HCT116 (cell line): ENCODE data around the gene BIN2. TPM values are rescaled to one million over a fixed set of nuclear protein-coding genes. Genes with fewer than 3 reads are reported as not detected.

Experiments
- ATAC-seq: fragments of 200-7000 bp; cut with Tn5 transposase; 2 replicates; pipeline ENCODE4 v1.9.1; 2020; ENCODE audit warnings: mild to moderate bottlenecking, moderate library complexity
- BruUV-seq: library from RNA; stranded (reverse); fragments of 400-500 nt; replicated peaks from 2 replicates; lab custom pipeline; 2021; lab: Mats Ljungman, UMichigan
- CTCF ChIA-PET: fragments of 300-600 bp; sonication (Branson Sonifier 250); formaldehyde crosslinking; loops from one replicate; lab custom pipeline; 2021; ENCODE audit warnings: antibody characterized with exemption; lab: Charles Lee
- POLR2A ChIA-PET: fragments of 300-600, 350-600 bp; sonication (Branson Sonifier 250); formaldehyde crosslinking; loops from one replicate; lab custom pipeline; 2021; ENCODE audit warnings: antibody characterized with exemption; lab: Charles Lee
- RAD21 ChIA-PET, 2 experiments: fragments of 300-600 bp; sonication (Branson Sonifier 250); formaldehyde crosslinking; loops; one replicate each; lab custom pipeline; 2023; ENCODE audit warnings: low total read pairs in 2 of 2; ENCODE audit not compliant: uncharacterized antibody in 2 of 2, unreplicated experiment in 2 of 2, low non-redundant PET in 1 of 2; lab: Charles Lee
- DNase-seq: peaks from one replicate; pipeline ENCODE4 v3.0.0-alpha.2; 2010; ENCODE audit warnings: low read depth, low spot score
- H2AFZ ChIP-seq: fragments of 200-600 bp; shearing (Covaris generic), sonication (generic); 2 replicates; pipeline ENCODE4 v1.6.1; 2017; ENCODE audit warnings: low read depth, mixed run types, mixed read lengths, antibody characterized with exemption, low read length; ENCODE audit not compliant: poor library complexity, severe bottlenecking
- H3K27ac ChIP-seq: 2 replicates; pipeline ENCODE4 v1.5.1; 2012; ENCODE audit warnings: low read depth, low read length
- H3K27me3 ChIP-seq: fragments of 200-600 bp; sonication (generic); 2 replicates; pipeline ENCODE4 v1.6.1; 2016; ENCODE audit warnings: mixed run types, low read length, mixed read lengths; ENCODE audit not compliant: insufficient read depth
- H3K36me3 ChIP-seq, 2 experiments: fragments of 200-500 bp in 1 of 2; fragments of 200-600 bp in 1 of 2; sonication (Bioruptor generic) in 1 of 2; sonication (generic) in 1 of 2; 2 replicates each; pipeline versions ENCODE4 v1.5.1 to v1.6.1; 2014 to 2016; ENCODE audit warnings: low read length in 2 of 2, inconsistent platforms in 1 of 2, mixed read lengths in 1 of 2, mixed run types in 1 of 2; ENCODE audit not compliant: insufficient read depth in 2 of 2, control insufficient read depth in 1 of 2
- H3K4me1 ChIP-seq, 2 experiments: fragments of 200-600 bp in 1 of 2; sonication (generic) in 1 of 2; 2 replicates each; pipeline versions ENCODE4 v1.5.1 to v1.6.1; 2012 to 2017; ENCODE audit warnings: low read length in 2 of 2, inconsistent platforms in 1 of 2, mild to moderate bottlenecking in 1 of 2, mixed read lengths in 1 of 2, mixed run types in 1 of 2, moderate library complexity in 1 of 2; ENCODE audit not compliant: insufficient read depth in 2 of 2, control insufficient read depth in 1 of 2
- H3K4me2 ChIP-seq: fragments of 200-600 bp; sonication (generic); 2 replicates; pipeline ENCODE4 v1.6.1; 2017; ENCODE audit warnings: mixed run types, low read length, mixed read lengths
- H3K4me3 ChIP-seq, 2 experiments: fragments of 200-600 bp in 1 of 2; sonication (generic) in 1 of 2; replicated peaks in 1 of 2; 2 replicates each; pipeline ENCODE4 v1.5.1; 2011 to 2016; ENCODE audit warnings: low read length in 2 of 2, control low read depth in 1 of 2, low read depth in 1 of 2, mild to moderate bottlenecking in 1 of 2, mixed read lengths in 1 of 2, mixed run types in 1 of 2
- H3K79me2 ChIP-seq: fragments of 200-600 bp; sonication (generic); 2 replicates; pipeline ENCODE4 v1.6.1; 2017; ENCODE audit warnings: mild to moderate bottlenecking, mixed run types, low read length, moderate library complexity, mixed read lengths; ENCODE audit not compliant: insufficient read depth
- H3K9ac ChIP-seq: fragments of 200-600 bp; sonication (generic); 2 replicates; pipeline ENCODE4 v1.6.1; 2016; ENCODE audit warnings: low read length, mixed read lengths
- H3K9me2 ChIP-seq: fragments of 200-600 bp; sonication (generic), shearing (Covaris generic); 2 replicates; pipeline ENCODE4 v1.6.1; 2017; ENCODE audit warnings: mixed run types, mild to moderate bottlenecking, moderate library complexity; ENCODE audit not compliant: insufficient read depth
- H3K9me3 ChIP-seq, 2 experiments: fragments of 200-500 bp in 1 of 2; fragments of 200-600 bp in 1 of 2; sonication (Bioruptor generic) in 1 of 2; sonication (generic) in 1 of 2; 2 replicates each; pipeline ENCODE4 v1.6.1; 2014 to 2017; ENCODE audit warnings: low read length in 2 of 2, mixed read lengths in 2 of 2, inconsistent platforms in 1 of 2, low read depth in 1 of 2, mild to moderate bottlenecking in 1 of 2, mixed run types in 1 of 2, moderate library complexity in 1 of 2; ENCODE audit not compliant: control insufficient read depth in 1 of 2, insufficient read depth in 1 of 2
- H4K20me1 ChIP-seq: fragments of 200-600 bp; sonication (generic), shearing (Covaris generic); 2 replicates; pipeline ENCODE4 v1.6.1; 2017; ENCODE audit warnings: mixed run types, mild to moderate bottlenecking, moderate library complexity; ENCODE audit not compliant: insufficient read depth
- ATF3 ChIP-seq: IDR thresholded peaks from 2 replicates; pipeline ENCODE4 v1.6.1; 2012
- CEBPB ChIP-seq: IDR thresholded peaks from 2 replicates; pipeline ENCODE4 v1.6.1; 2012; ENCODE audit warnings: low read depth
- CTCF ChIP-seq, 3 experiments: fragments of 200-600 bp in 1 of 3; sonication (generic) in 1 of 3; IDR thresholded peaks in 2 of 3; conservative IDR thresholded peaks in 1 of 3; 2 replicates each; pipeline ENCODE4 v1.5.1; 2012 to 2017; ENCODE audit warnings: low read depth in 2 of 3, low read length in 2 of 3, antibody characterized with exemption in 1 of 3, borderline replicate concordance in 1 of 3, control low read depth in 1 of 3, mild to moderate bottlenecking in 1 of 3, mixed read lengths in 1 of 3, mixed run types in 1 of 3, moderate library complexity in 1 of 3; ENCODE audit not compliant: insufficient read depth in 1 of 3
- EGR1 ChIP-seq: IDR thresholded peaks from 2 replicates; pipeline ENCODE4 v1.6.1; 2012; ENCODE audit warnings: low read depth
- ELF1 ChIP-seq: IDR thresholded peaks from 2 replicates; pipeline ENCODE4 v1.6.1; 2012; ENCODE audit warnings: low read depth, borderline replicate concordance
- EZH2 ChIP-seq: fragments of 200-600 bp; sonication (generic); IDR thresholded peaks from 2 replicates; pipeline ENCODE4 v1.6.1; 2017; ENCODE audit warnings: antibody characterized with exemption, mixed run types
- EZH2phosphoT487 ChIP-seq: fragments of 200-600 bp; IDR thresholded peaks from 2 replicates; pipeline ENCODE4 v1.6.1; 2018; ENCODE audit warnings: antibody characterized with exemption, borderline replicate concordance
- FOSL1 ChIP-seq: IDR thresholded peaks from 2 replicates; pipeline ENCODE4 v1.6.1; 2012; ENCODE audit warnings: low read depth
- JUND ChIP-seq: IDR thresholded peaks from 2 replicates; pipeline ENCODE4 v1.6.1; 2012
- RAD21 ChIP-seq: IDR thresholded peaks from 2 replicates; pipeline ENCODE4 v1.6.1; 2012; ENCODE audit warnings: low read depth, mild to moderate bottlenecking
- REST ChIP-seq: IDR thresholded peaks from 2 replicates; pipeline ENCODE4 v1.6.1; 2012; ENCODE audit warnings: low read depth
- SIN3A ChIP-seq: IDR thresholded peaks from 2 replicates; pipeline ENCODE4 v1.6.1; 2012; ENCODE audit warnings: low read depth
- SP1 ChIP-seq: IDR thresholded peaks from 2 replicates; pipeline ENCODE4 v1.6.1; 2012; ENCODE audit warnings: low read depth
- SRF ChIP-seq: IDR thresholded peaks from 2 replicates; pipeline ENCODE4 v1.6.1; 2012; ENCODE audit warnings: low read depth
- ZFX ChIP-seq: fragments of 450-650 bp; IDR thresholded peaks from 2 replicates; pipeline ENCODE4 v1.6.1; 2017
- intact Hi-C: fragments of 100-400 bp; cut with micrococcal nuclease; formaldehyde crosslinking; loops from 2 replicates; pipeline ENCODE4 v1.10.0; 2022
- total RNA-seq: library from RNA; stranded (reverse); gene quantifications from one replicate; pipeline ENCODE4 v1.2.1, GENCODE V29; 2021; ENCODE audit not compliant: unreplicated experiment

Gene BIN2
- total RNA-seq, 1 experiment from 2014 or later, result 0.22 TPM

GRCh38 chr12:51370667-51371066 is 46.7 kb upstream of the BIN2 start:
- Histone ChIP-seq H3K27me3 (no peaks in the 10 kb centered on the region), H3K9me3 (no peaks in the 10 kb centered on the region), H4K20me1 (no peaks in the 10 kb centered on the region), H3K36me3 (no peaks in the 10 kb centered on the region), H3K4me2 (peak overlapping the region; percentile 32; the same call in 1 of the 2 replicates), H3K79me2 (no peaks in the 10 kb centered on the region), H3K9me2 (no peaks in the 10 kb centered on the region), H3K4me3 (no peak overlapping the region), H3K4me1 (peaks cover 16 to 23% of the 10 kb centered on the region in 2 experiments), H3K9ac (no peak overlapping the region), H3K27ac (no peak overlapping the region), H2AFZ (no peak overlapping the region)
- intact Hi-C loops, result no loop called here
- DNase-seq (no peak), ATAC-seq (no peak)
- ChIA-PET POLR2A (interaction anchor here (1.5 to 1.7 kb wide), 2 partner anchors 10 to 13 kb away, joined by 4 to 5 read pairs; no protein-coding TSS in a partner anchor), RAD21 (no interaction called here), CTCF (no interaction called here)
- TF ChIP-seq RAD21 (no peak), CEBPB (no peak), ZFX (no peak), EGR1 (no peak), EZH2 (no peak), ELF1 (no peak)
- BruUV-seq, result no TSS peak

GRCh38 chr12:51369581-51369980 is 45.6 kb upstream of the BIN2 start:
- Histone ChIP-seq H3K4me3 (no peak overlapping the region), H3K27ac (no peak overlapping the region), H3K9ac (no peak overlapping the region), H3K9me2 (no peaks in the 10 kb centered on the region), H3K36me3 (no peaks in the 10 kb centered on the region), H3K27me3 (no peaks in the 10 kb centered on the region), H4K20me1 (no peaks in the 10 kb centered on the region), H2AFZ (no peak overlapping the region), H3K79me2 (no peaks in the 10 kb centered on the region), H3K4me2 (no peak overlapping the region), H3K9me3 (no peaks in the 10 kb centered on the region), H3K4me1 (peaks cover 16 to 23% of the 10 kb centered on the region in 2 experiments)
- no TSS peak for BruUV-seq
- DNase-seq (no peak), ATAC-seq (no peak)
- intact Hi-C loops, result no loop called here
- POLR2A ChIA-PET, result no interaction called here
- TF ChIP-seq SIN3A (no peak), EZH2phosphoT487 (no peak), FOSL1 (no peak), CTCF (IDR thresholded peaks at IDR 0.05 in 2 of 3, conservative IDR thresholded peaks at IDR 0.05 in 1 of 3; ENCODE audit: borderline replicate concordance in 1 of 3, insufficient read depth in 1 of 3, low read depth in 2 of 3, low read length in 2 of 3) (no peak), JUND (no peak), ATF3 (no peak), CEBPB (no peak), ELF1 (no peak), REST (no peak), SP1 (no peak), SRF (no peak)
- CTCF ChIA-PET, result no interaction called here
- RAD21 ChIA-PET, result no interaction called here
